Measurements from ENCODE around the gene WDTC1. TPM values are rescaled to one million over a fixed set of nuclear protein-coding genes. Genes with fewer than 3 reads are reported as not detected.

Gene WDTC1
- total RNA-seq, 1 experiment from 2014 or later, result 20.1 TPM

- POLR2A ChIA-PET, result interaction anchor here (1.1 kb wide), 1 partner anchor 66 kb away, joined by 3 read pairs; no protein-coding TSS in a partner anchor
- CTCF ChIA-PET, result interaction anchor here (0.6 to 9.0 kb wide), 22 partner anchors 11 to 364 kb away, joined by 3 to 260 read pairs (median 20); partner anchors contain the start of genes CD164L2 and MAP3K6
- no peak for DNase-seq (ENCODE audit: low spot score)
- Mint-ChIP-seq H3K4me1 (peaks cover 25% of the 10 kb centered on the region), H3K27ac (peak overlapping the region; percentile 73), H3K9me3 (no peaks in the 10 kb centered on the region), H3K27me3 (ENCODE audit: low read depth) (no peaks in the 10 kb centered on the region), H3K36me3 (peaks cover 3% of the 10 kb centered on the region), H3K4me3 (no peak overlapping the region)
- no peak for TF ChIP-seq ZNF423 (CRISPR knock-in tag; IDR thresholded peaks at IDR 0.05)
- TF ChIP-seq ZMAT4 (CRISPR knock-in tag; IDR thresholded peaks at IDR 0.05), result no peak
- no peak for TF ChIP-seq GABPB1 (CRISPR knock-in tag; IDR thresholded peaks at IDR 0.05)
- TF ChIP-seq E2F4 (CRISPR knock-in tag; IDR thresholded peaks at IDR 0.05; ENCODE audit: borderline replicate concordance, low read depth), result no peak
- TF ChIP-seq ZBTB21 (CRISPR knock-in tag; IDR thresholded peaks at IDR 0.05; ENCODE audit: borderline replicate concordance), result no peak
- no peak for TF ChIP-seq ERG (CRISPR knock-in tag; IDR thresholded peaks at IDR 0.05)
- no peak for TF ChIP-seq ATF3 (CRISPR knock-in tag; conservative IDR thresholded peaks at IDR 0.05)
- no peak for TF ChIP-seq ZNF281 (CRISPR knock-in tag; IDR thresholded peaks at IDR 0.05)
- no peak for TF ChIP-seq ZNF219 (CRISPR knock-in tag; IDR thresholded peaks at IDR 0.05; ENCODE audit: borderline replicate concordance)
- no peak for TF ChIP-seq MXD4 (CRISPR knock-in tag; IDR thresholded peaks at IDR 0.05; ENCODE audit: borderline replicate concordance)
- TF ChIP-seq OVOL2 (CRISPR knock-in tag; IDR thresholded peaks at IDR 0.05; ENCODE audit: borderline replicate concordance), result no peak
- TF ChIP-seq NFYB (CRISPR knock-in tag; conservative IDR thresholded peaks at IDR 0.05; ENCODE audit: low read depth), result no peak
- no peak for ATAC-seq
Observed at GRCh38 chr1:27298632-27299384, 64.4 kb downstream of the WDTC1 start.

- no peaks in the 10 kb centered on the region for H3K9me3 Mint-ChIP-seq
- ATAC-seq, result peak; percentile 19
- H3K27ac Mint-ChIP-seq, result peak overlapping the region; percentile 73
- H3K27me3 Mint-ChIP-seq (ENCODE audit: low read depth), result no peaks in the 10 kb centered on the region
- ChIA-PET CTCF (interaction anchor here (0.7 to 9.0 kb wide), 29 partner anchors 10 to 363 kb away, joined by 3 to 260 read pairs (median 9); partner anchors contain the start of genes CD164L2, MAP3K6, SYTL1 and WDTC1), POLR2A (interaction anchor here (1.1 to 1.2 kb wide), 2 partner anchors 44 to 65 kb away, joined by 3 read pairs; no protein-coding TSS in a partner anchor)
- peaks cover 3% of the 10 kb centered on the region for H3K36me3 Mint-ChIP-seq
- H3K4me1 Mint-ChIP-seq, result peaks cover 25% of the 10 kb centered on the region
- no peak overlapping the region for H3K4me3 Mint-ChIP-seq
- DNase-seq (ENCODE audit: low spot score), result peak; percentile 41
- TF ChIP-seq ZMAT4 (CRISPR knock-in tag; IDR thresholded peaks at IDR 0.05), result no peak
- no peak for TF ChIP-seq CREB1 (CRISPR knock-in tag; IDR thresholded peaks at IDR 0.05)
- no peak for TF ChIP-seq ZNF512 (CRISPR knock-in tag; IDR thresholded peaks at IDR 0.05; ENCODE audit: borderline replicate concordance)
- TF ChIP-seq FOXJ3 (CRISPR knock-in tag; IDR thresholded peaks at IDR 0.05; ENCODE audit: borderline replicate concordance), result no peak
- no peak for TF ChIP-seq ATF6 (CRISPR knock-in tag; IDR thresholded peaks at IDR 0.05)
- no peak for TF ChIP-seq NR3C1 (CRISPR knock-in tag; conservative IDR thresholded peaks at IDR 0.05; ENCODE audit: low read depth)
- TF ChIP-seq RELA (CRISPR knock-in tag; IDR thresholded peaks at IDR 0.05; ENCODE audit: borderline replicate concordance), result no peak
Observed at GRCh38 chr1:27299385-27300271, 65.2 kb downstream of the WDTC1 start.
